MM.1S (cell line): ENCODE results near the gene PUS10.

Experiments
- DNase-seq: peaks from one replicate; pipeline ENCODE4 v3.0.0-alpha.2; 2015
- H2AFZ ChIP-seq: fragments of 300-600 bp; sonication (generic); 2 replicates; pipeline ENCODE4 v1.6.0; 2016; ENCODE audit warnings: antibody characterized with exemption, low read length
- H3F3A ChIP-seq: fragments of 300-600 bp; sonication (generic); 2 replicates; pipeline ENCODE4 v1.6.1; 2016; ENCODE audit warnings: mild to moderate bottlenecking, antibody characterized with exemption, low read length, moderate library complexity, mixed read lengths; ENCODE audit not compliant: insufficient read depth
- H3K27ac ChIP-seq: fragments of 300-600 bp; sonication (generic); 2 replicates; pipeline ENCODE4 v1.5.1; 2016; ENCODE audit warnings: mild to moderate bottlenecking, low read length
- H3K27me3 ChIP-seq: fragments of 300-600 bp; sonication (generic); replicated peaks from 2 replicates; pipeline ENCODE4 v1.6.0; 2016; ENCODE audit warnings: low read length; ENCODE audit not compliant: insufficient read depth
- H3K36me3 ChIP-seq: fragments of 300-600 bp; sonication (generic); replicated peaks from 2 replicates; pipeline ENCODE4 v1.6.1; 2016; ENCODE audit warnings: mild to moderate bottlenecking, low read length, mixed read lengths; ENCODE audit not compliant: insufficient read depth
- H3K4me1 ChIP-seq: fragments of 300-600 bp; sonication (generic); 2 replicates; pipeline ENCODE4 v1.6.1; 2016; ENCODE audit warnings: low read length, mixed read lengths
- H3K4me2 ChIP-seq: fragments of 300-600 bp; sonication (generic); 2 replicates; pipeline ENCODE4 v1.6.0; 2016; ENCODE audit warnings: low read depth, low read length
- H3K4me3 ChIP-seq: fragments of 300-600 bp; sonication (generic); 2 replicates; pipeline ENCODE4 v1.5.1; 2016; ENCODE audit warnings: low read length, mixed read lengths
- H3K79me2 ChIP-seq: fragments of 300-600 bp; sonication (generic); 2 replicates; pipeline ENCODE4 v1.6.1; 2016; ENCODE audit warnings: mixed run types, low read length, mixed read lengths
- H3K9ac ChIP-seq: fragments of 300-600 bp; sonication (generic); 2 replicates; pipeline ENCODE4 v1.6.1; 2016; ENCODE audit warnings: low read length, mixed read lengths
- H3K9me2 ChIP-seq: fragments of 300-600 bp; sonication (generic); replicated peaks from 2 replicates; pipeline ENCODE4 v1.6.1; 2016; ENCODE audit warnings: mild to moderate bottlenecking, low read length, mixed read lengths; ENCODE audit not compliant: insufficient read depth
- H3K9me3 ChIP-seq: fragments of 300-600 bp; sonication (generic); replicated peaks from 2 replicates; pipeline ENCODE4 v1.6.1; 2016; ENCODE audit warnings: mild to moderate bottlenecking, low read length, mixed read lengths; ENCODE audit not compliant: insufficient read depth
- H4K20me1 ChIP-seq: fragments of 300-600 bp; sonication (generic); 2 replicates; pipeline ENCODE4 v1.6.1; 2016; ENCODE audit warnings: mild to moderate bottlenecking, low read length, moderate library complexity, mixed read lengths; ENCODE audit not compliant: insufficient read depth
- EZH2 ChIP-seq: fragments of 300-600 bp; sonication (generic); optimal IDR thresholded peaks from 2 replicates; pipeline ENCODE3; 2017; ENCODE audit warnings: low read depth, mild to moderate bottlenecking, antibody characterized with exemption, low read length, mixed read lengths
- EZH2phosphoT487 ChIP-seq: fragments of 300-600 bp; sonication (generic); IDR thresholded peaks from 2 replicates; pipeline ENCODE4 v1.6.1; 2018; ENCODE audit warnings: antibody characterized with exemption, low read length
- TF ChIP-seq, protein P1 (sequence below): fragments of 300-600 bp; sonication (generic); IDR thresholded peaks from 2 replicates; pipeline ENCODE4 v1.5.1; 2016; ENCODE audit warnings: antibody characterized with exemption, low read length, mixed read lengths

Gene PUS10

GRCh38 chr2:60994131-60994530, 23.9 kb downstream of the PUS10 start:
- no peaks in the 10 kb centered on the region for H4K20me1 ChIP-seq
- no peaks in the 10 kb centered on the region for H3K9me3 ChIP-seq
- no peak overlapping the region for H3K4me3 ChIP-seq
- H3K9ac ChIP-seq: no peak overlapping the region
- DNase-seq: no peak
- no peak overlapping the region for H3K27ac ChIP-seq
- no peaks in the 10 kb centered on the region for H3K36me3 ChIP-seq
- no peaks in the 10 kb centered on the region for H3K79me2 ChIP-seq
- TF ChIP-seq, protein P1, sequence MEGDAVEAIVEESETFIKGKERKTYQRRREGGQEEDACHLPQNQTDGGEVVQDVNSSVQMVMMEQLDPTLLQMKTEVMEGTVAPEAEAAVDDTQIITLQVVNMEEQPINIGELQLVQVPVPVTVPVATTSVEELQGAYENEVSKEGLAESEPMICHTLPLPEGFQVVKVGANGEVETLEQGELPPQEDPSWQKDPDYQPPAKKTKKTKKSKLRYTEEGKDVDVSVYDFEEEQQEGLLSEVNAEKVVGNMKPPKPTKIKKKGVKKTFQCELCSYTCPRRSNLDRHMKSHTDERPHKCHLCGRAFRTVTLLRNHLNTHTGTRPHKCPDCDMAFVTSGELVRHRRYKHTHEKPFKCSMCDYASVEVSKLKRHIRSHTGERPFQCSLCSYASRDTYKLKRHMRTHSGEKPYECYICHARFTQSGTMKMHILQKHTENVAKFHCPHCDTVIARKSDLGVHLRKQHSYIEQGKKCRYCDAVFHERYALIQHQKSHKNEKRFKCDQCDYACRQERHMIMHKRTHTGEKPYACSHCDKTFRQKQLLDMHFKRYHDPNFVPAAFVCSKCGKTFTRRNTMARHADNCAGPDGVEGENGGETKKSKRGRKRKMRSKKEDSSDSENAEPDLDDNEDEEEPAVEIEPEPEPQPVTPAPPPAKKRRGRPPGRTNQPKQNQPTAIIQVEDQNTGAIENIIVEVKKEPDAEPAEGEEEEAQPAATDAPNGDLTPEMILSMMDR: no peak
- TF ChIP-seq EZH2phosphoT487 (no peak), EZH2 (no peak)
- H3K27me3 ChIP-seq: no peaks in the 10 kb centered on the region
- no peaks in the 10 kb centered on the region for H3K9me2 ChIP-seq
- H2AFZ ChIP-seq: no peak overlapping the region
- H3K4me1 ChIP-seq: peaks cover 3% of the 10 kb centered on the region; the same call in 1 of the 2 replicates
- H3K4me2 ChIP-seq: no peak overlapping the region
- H3F3A ChIP-seq: peaks cover 8% of the 10 kb centered on the region

DNA sequence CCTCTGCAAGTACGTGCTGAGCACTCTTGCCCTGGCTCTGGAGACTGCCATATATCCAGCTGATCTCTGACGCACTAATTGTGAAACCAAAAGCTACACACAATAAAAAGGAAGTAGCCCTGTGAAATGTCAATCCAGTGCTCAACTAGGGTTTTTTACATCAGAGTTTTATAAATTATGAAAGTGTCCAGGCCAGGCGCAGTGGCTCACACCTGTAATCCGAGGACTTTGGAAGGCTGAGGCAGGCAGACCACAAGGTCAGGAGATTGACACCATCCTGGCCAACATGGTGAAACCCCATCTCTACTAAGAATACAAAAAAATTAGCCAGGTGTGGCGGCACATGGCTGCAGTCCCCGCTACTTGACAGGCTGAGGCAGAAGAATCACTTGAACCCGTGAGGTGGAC, 25.1 kb downstream of the PUS10 start:
- peak overlapping the region; percentile 28; the same call in 1 of the 2 replicates for H2AFZ ChIP-seq
- H3K9me2 ChIP-seq: no peaks in the 10 kb centered on the region
- H3K27me3 ChIP-seq: no peaks in the 10 kb centered on the region
- H3K36me3 ChIP-seq: no peaks in the 10 kb centered on the region
- no peak for TF ChIP-seq EZH2phosphoT487
- TF ChIP-seq, protein P1: no peak
- TF ChIP-seq EZH2: no peak
- H3K79me2 ChIP-seq: no peaks in the 10 kb centered on the region
- no peaks in the 10 kb centered on the region for H4K20me1 ChIP-seq
- no peaks in the 10 kb centered on the region for H3K9me3 ChIP-seq
- peak overlapping the region; percentile 71 for H3K27ac ChIP-seq
- H3K4me2 ChIP-seq: peak overlapping the region; percentile 59; the same call in 1 of the 2 replicates
- peak overlapping the region; percentile 42; the same call in 1 of the 2 replicates for H3K9ac ChIP-seq
- peak overlapping the region; percentile 30; the same call in 1 of the 2 replicates for H3K4me3 ChIP-seq
- peaks cover 8% of the 10 kb centered on the region for H3F3A ChIP-seq
- H3K4me1 ChIP-seq: peaks cover 3% of the 10 kb centered on the region; the same call in 1 of the 2 replicates
- DNase-seq: peak; percentile 94

GRCh38 chr2:60991644-60992043, 26.4 kb downstream of the PUS10 start:
- no peak overlapping the region for H3K9ac ChIP-seq
- no peak overlapping the region for H3K4me2 ChIP-seq
- no peaks in the 10 kb centered on the region for H4K20me1 ChIP-seq
- no peaks in the 10 kb centered on the region for H3K9me2 ChIP-seq
- no peaks in the 10 kb centered on the region for H3K79me2 ChIP-seq
- peaks cover 8% of the 10 kb centered on the region for H3F3A ChIP-seq
- H2AFZ ChIP-seq: no peak overlapping the region
- peaks cover 3% of the 10 kb centered on the region; the same call in 1 of the 2 replicates for H3K4me1 ChIP-seq
- H3K36me3 ChIP-seq: no peaks in the 10 kb centered on the region
- H3K27me3 ChIP-seq: no peaks in the 10 kb centered on the region
- TF ChIP-seq EZH2phosphoT487 (no peak), EZH2 (no peak)
- TF ChIP-seq, protein P1: no peak
- no peak overlapping the region for H3K4me3 ChIP-seq
- H3K27ac ChIP-seq: no peak overlapping the region
- DNase-seq: no peak
- H3K9me3 ChIP-seq: no peaks in the 10 kb centered on the region
